ENCODE results near the gene CRYGB. TPM values are rescaled to one million over a fixed set of nuclear protein-coding genes. Genes with fewer than 3 reads are reported as not detected.

The CRYGB gene
- total RNA-seq, 1 experiment from 2014 or later: not detected

GRCh38 chr2:208134928-208135586 is 10.9 kb downstream of the CRYGB start:
- ChIA-PET RAD21 (ENCODE audit: low non-redundant PET in 1 of 2, low total read pairs in 2 of 2, uncharacterized antibody in 2 of 2, unreplicated experiment in 2 of 2) (no interaction called here), POLR2A (no interaction called here), CTCF (no interaction called here)
- Histone ChIP-seq H3K9me3 (ENCODE audit: control insufficient read depth in 1 of 2, insufficient read depth in 1 of 2, low read depth in 1 of 2, low read length in 2 of 2) (no peaks in the 10 kb centered on the region), H3K9ac (ENCODE audit: low read length) (no peak overlapping the region), H3K27ac (ENCODE audit: low read depth, low read length) (no peak overlapping the region), H2AFZ (ENCODE audit: low read depth, low read length, poor library complexity, severe bottlenecking) (no peak overlapping the region), H3K4me2 (ENCODE audit: low read length) (no peak overlapping the region), H3K27me3 (ENCODE audit: insufficient read depth, low read length) (no peaks in the 10 kb centered on the region), H4K20me1 (ENCODE audit: insufficient read depth) (no peaks in the 10 kb centered on the region), H3K79me2 (ENCODE audit: insufficient read depth, low read length) (no peaks in the 10 kb centered on the region), H3K36me3 (ENCODE audit: control insufficient read depth in 1 of 2, insufficient read depth in 2 of 2, low read length in 2 of 2) (no peaks in the 10 kb centered on the region), H3K9me2 (ENCODE audit: insufficient read depth) (no peaks in the 10 kb centered on the region), H3K4me1 (ENCODE audit: control insufficient read depth in 1 of 2, insufficient read depth in 2 of 2, low read length in 2 of 2) (peaks cover 0 to 3% of the 10 kb centered on the region in 2 experiments; a peak in 2 of 4 replicates), H3K4me3 (replicated peaks in 1 of 2; ENCODE audit: low read depth in 1 of 2, low read length in 2 of 2) (no peak overlapping the region)
- intact Hi-C loops (cut with micrococcal nuclease): no loop called here
- no TSS peak for BruUV-seq (replicated peaks)
- DNase-seq (ENCODE audit: low read depth, low spot score) (no peak), ATAC-seq (no peak)
- TF ChIP-seq CEBPB (IDR thresholded peaks at IDR 0.05; ENCODE audit: low read depth) (no peak), ATF3 (IDR thresholded peaks at IDR 0.05) (no peak), REST (IDR thresholded peaks at IDR 0.05; ENCODE audit: low read depth) (no peak), ZFX (IDR thresholded peaks at IDR 0.05) (no peak), CTCF (IDR thresholded peaks at IDR 0.05 in 2 of 3, conservative IDR thresholded peaks at IDR 0.05 in 1 of 3; ENCODE audit: borderline replicate concordance in 1 of 3, insufficient read depth in 1 of 3, low read depth in 2 of 3, low read length in 2 of 3) (no peak)
